Measurements from ENCODE around the gene AKT3.

AKT3 gene

DNA sequence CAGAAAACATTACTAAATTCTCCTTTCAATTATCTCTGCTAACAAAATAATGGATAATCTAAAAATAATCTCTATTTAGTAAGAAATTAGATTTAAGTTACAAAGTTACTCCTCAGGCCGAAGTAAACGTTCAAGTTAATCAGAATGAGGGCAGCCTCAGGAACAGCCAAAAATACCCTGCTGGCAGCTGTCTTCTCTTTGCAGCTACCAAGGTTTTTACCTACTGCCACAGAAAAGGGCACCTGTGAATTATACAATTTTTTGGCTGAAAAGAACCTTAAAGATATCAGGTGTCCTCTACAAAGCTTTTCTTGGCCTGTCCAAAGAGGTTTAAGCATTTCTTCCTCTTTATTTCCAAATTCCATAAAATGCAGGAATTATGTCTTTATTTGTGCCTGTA is 84.4 kb downstream of the AKT3 start:
- no peak overlapping the region for H3K4me3 ChIP-seq (ENCODE audit: low read depth, low read length)
- no peak for DNase-seq (ENCODE audit: low read depth)
- no peak for TF ChIP-seq CTCF (IDR thresholded peaks at IDR 0.05; ENCODE audit: control insufficient read depth, extremely low read depth, insufficient read depth)

- no peak for TF ChIP-seq CTCF (IDR thresholded peaks at IDR 0.05; ENCODE audit: control insufficient read depth, extremely low read depth, insufficient read depth)
- no peak for DNase-seq (ENCODE audit: low read depth)
- no peak overlapping the region for H3K4me3 ChIP-seq (ENCODE audit: low read depth, low read length)
Observed at GRCh38 chr1:243763806-243764205, 86.2 kb downstream of the AKT3 start.

DNA sequence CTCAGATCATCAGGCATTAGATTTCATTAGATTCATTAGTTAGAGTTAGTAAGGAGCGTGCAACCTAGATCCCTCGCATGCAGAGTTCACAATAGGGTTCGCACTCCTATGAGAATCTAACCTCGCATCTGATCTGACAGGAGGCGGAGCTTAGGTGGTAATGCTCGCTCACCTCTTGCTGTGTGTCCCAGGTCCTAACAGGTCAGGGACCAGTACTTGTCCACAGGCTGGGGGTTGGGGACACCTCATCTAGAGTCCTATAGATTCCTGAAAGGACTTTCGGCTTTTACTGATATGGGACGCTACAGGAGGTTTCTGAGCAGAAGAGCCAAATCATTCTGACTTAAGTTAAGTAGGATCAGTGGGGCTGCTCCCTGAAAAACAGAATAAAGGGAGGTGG is 91.4 kb downstream of the AKT3 start:
- no peak for TF ChIP-seq CTCF (IDR thresholded peaks at IDR 0.05; ENCODE audit: control insufficient read depth, extremely low read depth, insufficient read depth)
- no peak for DNase-seq (ENCODE audit: low read depth)
- H3K4me3 ChIP-seq (ENCODE audit: low read depth, low read length) = no peak overlapping the region

- DNase-seq (ENCODE audit: low read depth) = no peak
Observed at GRCh38 chr1:243756529-243756928, 93.5 kb downstream of the AKT3 start.

DNA sequence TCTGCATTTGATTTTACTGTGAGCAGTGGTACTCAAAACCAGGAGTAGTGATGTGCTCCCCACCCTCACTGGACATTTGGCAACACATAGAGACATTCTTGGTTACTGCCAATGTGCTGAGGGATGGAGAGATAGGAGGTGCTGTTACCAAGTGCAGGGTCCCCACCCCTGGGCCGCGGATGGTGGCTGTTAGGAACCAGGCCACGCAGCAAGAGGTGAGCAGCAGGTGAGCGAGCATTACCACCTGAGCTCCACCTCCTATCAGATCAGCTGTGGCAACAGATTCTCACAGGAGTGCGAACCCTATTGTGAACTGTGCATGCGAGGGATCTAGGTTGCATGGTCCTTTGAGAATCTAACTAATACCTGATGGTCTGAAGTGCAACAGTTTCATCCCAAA is 95.7 kb downstream of the AKT3 start:
- DNase-seq (ENCODE audit: low read depth) = no peak
- no peak for TF ChIP-seq CTCF (IDR thresholded peaks at IDR 0.05; ENCODE audit: control insufficient read depth, extremely low read depth, insufficient read depth)
- no peak overlapping the region for H3K4me3 ChIP-seq (ENCODE audit: low read depth, low read length)

More at GRCh38 chr1:243756529-243756928, 93.5 kb downstream of the AKT3 start:
- TF ChIP-seq CTCF (IDR thresholded peaks at IDR 0.05; ENCODE audit: control insufficient read depth, extremely low read depth, insufficient read depth) = no peak
- H3K4me3 ChIP-seq (ENCODE audit: low read depth, low read length) = no peak overlapping the region

DNA sequence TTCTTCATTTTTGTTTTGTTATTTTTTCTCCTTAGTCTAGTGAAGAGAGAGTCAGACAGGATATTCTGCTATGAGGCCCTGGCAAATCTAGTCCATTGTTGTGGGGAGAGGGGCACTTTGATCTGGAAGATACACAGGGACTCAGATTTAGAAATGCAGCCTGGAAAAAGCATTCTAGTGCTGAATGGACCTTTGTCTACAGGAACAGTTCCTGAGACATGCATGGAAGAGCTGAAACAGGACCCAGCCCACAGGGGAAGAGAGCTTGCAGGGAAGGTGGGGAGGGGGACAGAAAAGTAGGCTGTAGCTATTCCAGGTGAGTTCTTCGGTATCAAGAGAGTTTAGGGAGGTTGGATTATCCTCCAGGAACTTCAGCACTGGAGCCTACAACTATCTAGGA is 98.5 kb downstream of the AKT3 start:
- no peak for DNase-seq (ENCODE audit: low read depth)
- TF ChIP-seq CTCF (IDR thresholded peaks at IDR 0.05; ENCODE audit: control insufficient read depth, extremely low read depth, insufficient read depth) = no peak
- H3K4me3 ChIP-seq (ENCODE audit: low read depth, low read length) = no peak overlapping the region

DNA sequence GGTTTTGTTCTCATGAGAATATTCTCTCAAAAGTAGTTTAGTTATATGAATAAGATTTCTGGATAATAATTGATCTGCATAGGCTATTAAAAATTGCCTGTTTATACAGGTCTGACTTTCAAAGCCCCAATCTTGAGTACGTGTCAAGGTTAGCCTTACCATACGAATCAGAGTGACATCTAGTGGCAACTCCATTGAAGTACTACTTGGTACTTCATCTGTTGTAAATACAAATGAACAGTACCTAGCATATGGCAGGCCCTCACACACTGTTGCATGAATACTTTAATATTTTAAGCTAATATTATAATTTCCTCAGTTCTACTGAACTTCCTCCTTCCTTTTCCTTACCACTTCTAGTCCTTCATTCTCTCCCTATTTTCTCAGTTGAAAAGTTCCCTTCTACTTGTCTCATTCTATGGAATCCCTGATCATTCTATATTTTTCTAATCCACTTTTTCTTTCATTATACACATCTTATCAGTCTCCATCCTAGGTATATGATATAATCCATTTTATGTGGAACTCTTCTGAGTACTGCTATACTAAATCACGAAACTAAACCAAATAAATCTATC is 101.2 kb downstream of the AKT3 start:
- peak; percentile 87 for TF ChIP-seq CTCF (IDR thresholded peaks at IDR 0.05; ENCODE audit: control insufficient read depth, extremely low read depth, insufficient read depth)
- peak; percentile 58 for DNase-seq (ENCODE audit: low read depth)
- no peak overlapping the region for H3K4me3 ChIP-seq (ENCODE audit: low read depth, low read length)
